Mesothelial cell of epicardium (in vitro differentiated cells): ENCODE measurements around the gene RIN2. TPM values are rescaled to one million over a fixed set of nuclear protein-coding genes. Genes with fewer than 3 reads are reported as not detected.

ENCODE experiments used
- DNase-seq, 2 experiments: peaks; one replicate each; pipeline ENCODE4 v3.0.0; 2021; ENCODE audit warnings: low spot score in 2 of 2; ENCODE audit not compliant: unreplicated experiment in 2 of 2
- H3K27ac Mint-ChIP-seq: 2 replicates; pipeline ENCODE4 v1.8.0; 2021; ENCODE audit warnings: mixed read lengths
- H3K27me3 Mint-ChIP-seq: 2 replicates; pipeline ENCODE4 v1.8.0; 2021; ENCODE audit warnings: low read depth, mixed read lengths
- H3K36me3 Mint-ChIP-seq: 2 replicates; pipeline ENCODE4 v1.8.0; 2021; ENCODE audit warnings: mixed read lengths
- H3K4me1 Mint-ChIP-seq: 2 replicates; pipeline ENCODE4 v1.8.0; 2021; ENCODE audit warnings: mixed read lengths
- H3K4me3 Mint-ChIP-seq: 2 replicates; pipeline ENCODE4 v1.8.0; 2021; ENCODE audit warnings: mild to moderate bottlenecking, moderate library complexity, mixed read lengths
- H3K9me3 Mint-ChIP-seq: 2 replicates; pipeline ENCODE4 v1.8.0; 2021; ENCODE audit warnings: mixed read lengths
- total RNA-seq: library from RNA; stranded (reverse); gene quantifications from 3 replicates; pipeline ENCODE4 v1.2.1, GENCODE V29; 2021
- TF ChIP-seq, protein P1 (sequence below): fragments of 200-600 bp; sonication (generic); IDR thresholded peaks from one replicate; pipeline ENCODE4 v1.5.0; 2021; ENCODE audit warnings: antibody characterized with exemption; ENCODE audit not compliant: unreplicated experiment

Gene RIN2
- total RNA-seq, 1 donor from 2014 or later, result 59.4 TPM

- no peak for DNase-seq
- Mint-ChIP-seq H3K4me1 (no peaks in the 10 kb centered on the region), H3K9me3 (peaks cover 14% of the 10 kb centered on the region), H3K4me3 (no peak overlapping the region), H3K27ac (no peak overlapping the region), H3K27me3 (no peaks in the 10 kb centered on the region), H3K36me3 (no peaks in the 10 kb centered on the region)
- TF ChIP-seq, protein P1, sequence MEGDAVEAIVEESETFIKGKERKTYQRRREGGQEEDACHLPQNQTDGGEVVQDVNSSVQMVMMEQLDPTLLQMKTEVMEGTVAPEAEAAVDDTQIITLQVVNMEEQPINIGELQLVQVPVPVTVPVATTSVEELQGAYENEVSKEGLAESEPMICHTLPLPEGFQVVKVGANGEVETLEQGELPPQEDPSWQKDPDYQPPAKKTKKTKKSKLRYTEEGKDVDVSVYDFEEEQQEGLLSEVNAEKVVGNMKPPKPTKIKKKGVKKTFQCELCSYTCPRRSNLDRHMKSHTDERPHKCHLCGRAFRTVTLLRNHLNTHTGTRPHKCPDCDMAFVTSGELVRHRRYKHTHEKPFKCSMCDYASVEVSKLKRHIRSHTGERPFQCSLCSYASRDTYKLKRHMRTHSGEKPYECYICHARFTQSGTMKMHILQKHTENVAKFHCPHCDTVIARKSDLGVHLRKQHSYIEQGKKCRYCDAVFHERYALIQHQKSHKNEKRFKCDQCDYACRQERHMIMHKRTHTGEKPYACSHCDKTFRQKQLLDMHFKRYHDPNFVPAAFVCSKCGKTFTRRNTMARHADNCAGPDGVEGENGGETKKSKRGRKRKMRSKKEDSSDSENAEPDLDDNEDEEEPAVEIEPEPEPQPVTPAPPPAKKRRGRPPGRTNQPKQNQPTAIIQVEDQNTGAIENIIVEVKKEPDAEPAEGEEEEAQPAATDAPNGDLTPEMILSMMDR, result no peak
These were observed 13.0 kb upstream of the RIN2 start for GRCh38 chr20:19745106-19745505.

GRCh38 chr20:19745584-19745983 is 12.5 kb upstream of the RIN2 start:
- Mint-ChIP-seq H3K27ac (no peak overlapping the region), H3K4me3 (no peak overlapping the region), H3K36me3 (no peaks in the 10 kb centered on the region), H3K27me3 (no peaks in the 10 kb centered on the region), H3K9me3 (peaks cover 14% of the 10 kb centered on the region), H3K4me1 (peaks cover 2% of the 10 kb centered on the region)
- TF ChIP-seq, protein P1, result no peak
- no peak for DNase-seq

DNA sequence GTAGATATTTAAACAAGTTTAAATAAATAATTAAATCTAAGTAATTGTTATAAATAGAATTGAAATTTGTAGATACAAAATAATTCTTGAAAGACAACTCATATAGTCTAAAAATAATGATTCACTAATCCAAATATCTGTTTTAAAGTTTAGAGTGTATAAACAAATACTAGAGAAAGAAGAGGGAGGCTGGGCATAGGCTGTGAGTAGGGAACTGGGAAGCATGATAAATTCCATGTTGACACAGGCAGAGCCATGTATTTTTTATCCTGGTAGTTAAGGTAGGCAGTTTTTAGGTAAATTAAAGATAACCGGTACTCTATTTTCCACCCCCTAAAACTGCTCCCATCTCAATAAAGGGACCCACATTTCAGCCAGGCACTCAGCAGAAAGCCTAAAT is 11.7 kb upstream of the RIN2 start:
- Mint-ChIP-seq H3K4me1 (peaks cover 10% of the 10 kb centered on the region), H3K36me3 (no peaks in the 10 kb centered on the region), H3K9me3 (peaks cover 14% of the 10 kb centered on the region), H3K27ac (no peak overlapping the region), H3K4me3 (no peak overlapping the region), H3K27me3 (no peaks in the 10 kb centered on the region)
- DNase-seq, result no peak
- TF ChIP-seq, protein P1, result no peak

DNA sequence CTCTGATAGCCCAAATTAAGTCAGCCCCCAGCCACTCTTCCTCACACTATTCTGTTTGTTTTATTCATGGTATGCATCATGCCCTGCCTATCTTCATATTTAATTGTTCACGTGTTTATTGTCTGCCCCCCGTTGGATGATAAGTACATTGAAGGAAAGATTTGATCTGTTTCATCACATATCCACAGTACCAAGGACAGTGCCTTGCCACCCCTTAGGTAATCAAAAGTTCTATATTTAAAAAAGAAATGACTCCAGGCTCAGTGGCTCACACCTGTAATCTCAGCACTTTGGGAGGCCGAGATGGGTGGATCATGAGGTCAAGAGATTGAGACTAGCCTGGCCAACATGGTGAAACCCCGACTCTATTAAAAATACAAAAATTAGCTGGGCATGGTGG is 10.2 kb upstream of the RIN2 start:
- no peaks in the 10 kb centered on the region for H3K27me3 Mint-ChIP-seq
- peaks cover 12% of the 10 kb centered on the region for H3K4me1 Mint-ChIP-seq
- TF ChIP-seq, protein P1, result no peak
- H3K4me3 Mint-ChIP-seq, result no peak overlapping the region
- H3K27ac Mint-ChIP-seq, result no peak overlapping the region
- H3K36me3 Mint-ChIP-seq, result no peaks in the 10 kb centered on the region
- DNase-seq, result no peak
- H3K9me3 Mint-ChIP-seq, result peaks cover 14% of the 10 kb centered on the region

DNA sequence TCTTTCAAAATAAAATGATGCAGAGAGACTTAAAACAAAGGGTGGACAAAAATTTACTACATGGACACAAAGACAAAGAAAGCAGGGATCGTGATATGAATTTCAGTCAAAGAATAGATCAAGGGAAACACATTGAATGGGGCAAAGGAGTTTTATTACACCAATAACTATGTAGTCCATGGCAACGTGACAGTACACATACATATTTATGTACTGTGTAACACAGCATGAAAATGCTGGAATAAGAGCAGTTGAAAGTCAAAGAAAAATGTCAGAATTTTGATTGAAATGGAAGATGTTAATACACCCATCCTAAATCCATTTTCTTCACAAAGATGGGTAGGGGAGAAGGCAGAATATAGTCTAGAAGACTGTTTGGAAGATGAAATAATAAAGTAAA is 9.4 kb upstream of the RIN2 start:
- no peak overlapping the region for H3K4me3 Mint-ChIP-seq
- H3K27ac Mint-ChIP-seq, result no peak overlapping the region
- no peak for DNase-seq
- H3K4me1 Mint-ChIP-seq, result peaks cover 12% of the 10 kb centered on the region
- peaks cover 14% of the 10 kb centered on the region for H3K9me3 Mint-ChIP-seq
- TF ChIP-seq, protein P1, result no peak
- no peaks in the 10 kb centered on the region for H3K36me3 Mint-ChIP-seq
- H3K27me3 Mint-ChIP-seq, result no peaks in the 10 kb centered on the region

DNA sequence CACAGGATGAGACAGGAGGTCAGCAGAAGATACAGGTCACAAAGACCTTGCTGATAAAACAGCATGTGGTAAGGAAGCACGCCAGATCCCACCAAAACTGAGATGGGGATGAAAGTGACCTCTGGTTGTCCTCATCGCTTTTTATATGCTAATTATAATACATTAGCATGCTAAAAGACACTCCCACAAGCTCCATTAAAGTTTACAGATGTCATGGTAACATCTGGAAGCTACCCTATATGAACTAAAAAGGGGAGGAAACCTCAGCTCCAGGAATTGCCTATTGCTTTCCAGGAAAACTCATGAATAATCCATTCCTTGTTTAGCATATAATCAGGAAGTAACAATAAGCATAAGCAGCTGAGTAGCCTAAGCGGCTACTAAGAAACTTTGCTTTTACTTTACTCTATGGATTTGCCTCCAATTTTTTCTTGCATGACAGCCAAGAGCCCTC is 8.4 kb upstream of the RIN2 start:
- Mint-ChIP-seq H3K36me3 (no peaks in the 10 kb centered on the region), H3K4me3 (no peak overlapping the region), H3K9me3 (peaks cover 12% of the 10 kb centered on the region), H3K27ac (no peak overlapping the region), H3K27me3 (no peaks in the 10 kb centered on the region), H3K4me1 (peaks cover 12% of the 10 kb centered on the region)
- DNase-seq, result no peak
- TF ChIP-seq, protein P1, result no peak
